CD4-positive, alpha-beta T cell treated with Interleukin-4 for 4 hours (primary cell): Measurements from ENCODE around the gene GRIK4.

Experiments
- DNase-seq: peaks from one replicate; pipeline ENCODE4 v3.0.0-alpha.2; 2020

The GRIK4 gene

DNA sequence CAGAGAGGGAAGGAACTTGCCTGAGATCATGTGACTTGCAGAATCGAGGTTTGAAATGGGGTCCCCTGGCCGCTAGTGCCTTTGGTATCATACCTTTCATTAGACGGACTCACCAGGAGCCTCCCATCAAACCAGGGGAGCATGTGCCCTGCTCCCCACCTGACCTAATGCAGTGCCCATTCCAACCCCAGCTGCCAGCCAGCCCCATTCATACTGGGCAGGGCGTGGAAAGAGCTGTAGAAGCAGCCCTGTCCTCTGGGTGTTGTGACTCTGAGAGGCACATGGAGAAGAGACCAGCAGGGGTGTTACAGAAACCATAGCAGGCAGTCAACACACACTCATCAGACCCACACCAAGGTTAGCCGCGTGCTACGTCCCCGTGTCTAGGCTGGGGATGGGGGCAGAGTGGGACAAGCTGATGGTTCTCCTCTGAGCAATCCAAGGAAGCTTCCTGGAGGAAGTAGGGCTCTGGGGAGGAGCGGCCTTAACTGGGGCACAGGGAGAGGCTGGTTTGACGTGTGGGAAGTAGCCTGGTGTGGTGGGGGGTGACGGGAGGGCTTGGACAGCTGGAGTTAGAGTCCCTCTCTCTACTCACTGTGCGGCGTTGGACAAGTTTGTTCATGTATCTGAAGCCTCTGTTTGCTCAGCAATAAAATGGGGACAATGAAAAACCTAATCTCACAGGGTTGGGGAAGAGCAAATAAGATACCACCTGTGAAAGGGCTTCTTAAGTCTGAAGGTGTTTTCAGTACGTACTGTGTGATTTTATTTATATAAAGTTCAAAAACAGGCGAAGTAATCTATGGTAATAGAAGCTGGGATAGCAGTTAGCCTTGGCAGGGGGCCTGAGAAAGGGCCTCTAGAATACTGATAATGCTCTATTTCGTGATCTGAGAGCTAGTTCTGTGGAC, 14.0 kb downstream of the GRIK4 start:
- no peak for DNase-seq

DNA sequence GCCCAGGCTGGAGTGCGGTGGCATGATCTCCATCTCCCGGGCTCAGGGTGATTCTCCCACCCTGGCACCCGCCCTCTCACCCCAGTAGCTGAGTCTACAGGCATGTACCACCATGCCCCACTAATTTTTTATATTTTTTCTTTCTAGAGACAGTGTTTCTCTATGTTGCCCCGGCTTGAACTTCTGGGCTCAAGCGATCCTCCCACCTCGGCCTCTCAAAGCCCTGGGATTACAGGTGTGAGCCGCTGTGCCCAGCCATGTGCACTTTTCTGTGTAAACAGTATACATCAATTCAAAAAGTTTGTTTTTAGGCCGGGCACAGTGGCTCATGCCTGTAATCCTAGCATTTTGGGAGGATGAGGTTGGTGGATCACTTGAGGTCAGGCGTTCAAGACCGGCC, 14.7 kb downstream of the GRIK4 start:
- DNase-seq = no peak

DNA sequence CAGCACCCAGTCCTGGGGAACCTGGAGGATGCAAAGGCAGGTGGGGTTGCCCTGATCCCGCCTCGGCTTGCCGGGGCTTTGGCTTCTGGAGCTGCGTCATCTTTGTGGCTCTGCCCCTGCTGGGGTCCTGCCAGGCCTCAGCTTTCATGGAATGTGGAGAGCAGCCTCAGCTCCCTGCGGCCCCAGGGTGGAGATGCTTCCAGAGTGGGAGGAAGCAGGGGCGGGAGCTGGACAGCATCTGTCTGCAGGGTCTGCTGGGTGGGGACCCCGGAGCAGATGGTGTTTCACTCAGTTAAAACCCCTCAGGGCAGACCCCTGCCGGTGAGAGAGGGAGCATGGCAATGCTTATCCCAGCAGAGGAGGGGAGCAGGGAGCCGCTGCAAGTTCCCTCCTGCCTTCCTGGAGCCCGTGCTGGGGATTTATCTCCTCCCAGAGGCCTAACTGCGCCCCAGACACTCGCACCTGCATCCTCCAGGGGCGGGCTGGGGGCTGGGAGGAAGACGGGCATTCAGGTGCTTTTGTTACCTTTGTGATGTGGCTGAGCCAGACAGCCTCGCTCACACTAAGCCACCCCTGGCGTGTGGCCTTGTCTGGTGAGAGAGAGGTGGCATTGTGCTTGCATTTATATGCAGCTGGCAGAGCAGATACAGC, 15.7 kb downstream of the GRIK4 start:
- no peak for DNase-seq

DNA sequence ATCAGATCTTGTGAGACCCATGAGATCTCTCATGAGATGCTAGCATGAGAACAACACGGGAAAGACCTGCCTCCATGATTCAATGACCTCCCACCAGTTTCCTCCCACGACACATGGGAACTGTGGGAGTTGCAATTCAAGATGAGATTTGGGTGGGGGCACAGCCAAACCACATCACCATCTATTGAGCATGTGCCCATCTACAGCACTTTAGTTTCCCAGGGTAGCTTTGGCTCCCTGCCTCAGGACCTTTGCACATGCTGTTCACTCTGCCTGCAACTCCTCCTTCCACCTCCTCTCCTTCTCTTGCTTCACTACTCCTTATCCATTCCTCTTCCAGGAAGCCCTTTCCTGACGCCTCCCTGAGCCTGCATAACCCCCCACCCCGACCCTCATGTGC, 17.2 kb downstream of the GRIK4 start:
- DNase-seq = no peak

DNA sequence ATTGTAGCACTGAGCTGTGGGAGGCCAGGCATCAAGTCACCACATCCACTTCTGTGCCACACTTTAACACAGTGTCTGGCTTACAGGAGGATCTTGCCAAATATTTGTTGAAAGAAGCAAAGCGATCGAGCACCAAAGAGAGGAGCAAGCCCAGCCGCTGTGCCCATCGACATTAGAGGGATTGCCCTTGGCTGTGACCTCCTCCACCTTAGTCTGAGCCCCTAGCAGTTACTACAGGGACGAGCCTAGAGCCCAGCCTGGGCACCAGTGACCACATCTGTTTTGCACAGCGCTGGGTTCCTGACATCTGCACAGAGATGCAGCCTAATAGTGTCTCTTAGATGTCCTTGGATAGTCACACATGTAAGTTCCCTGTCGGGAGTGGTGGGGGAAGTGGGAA, 17.7 kb downstream of the GRIK4 start:
- no peak for DNase-seq

DNA sequence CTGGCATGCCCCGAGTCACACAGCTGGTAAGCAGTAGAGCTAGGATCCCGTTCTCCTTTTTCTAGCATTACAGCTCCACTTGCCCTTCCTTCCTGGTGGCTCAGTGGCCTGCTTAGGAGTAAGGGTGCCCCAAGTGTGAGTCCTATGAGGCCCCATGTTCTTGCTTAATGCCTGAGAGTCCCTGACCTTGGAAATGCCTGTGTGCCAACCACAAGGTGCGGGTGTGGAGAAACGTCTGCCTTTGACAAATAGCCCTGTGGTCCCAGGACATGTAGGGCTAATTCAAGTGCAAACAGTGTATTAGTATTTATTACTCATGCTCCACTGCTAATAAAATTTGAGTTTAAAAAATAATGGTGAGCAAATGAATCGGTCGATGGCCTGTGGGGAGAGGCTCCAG, 18.4 kb downstream of the GRIK4 start:
- no peak for DNase-seq

DNA sequence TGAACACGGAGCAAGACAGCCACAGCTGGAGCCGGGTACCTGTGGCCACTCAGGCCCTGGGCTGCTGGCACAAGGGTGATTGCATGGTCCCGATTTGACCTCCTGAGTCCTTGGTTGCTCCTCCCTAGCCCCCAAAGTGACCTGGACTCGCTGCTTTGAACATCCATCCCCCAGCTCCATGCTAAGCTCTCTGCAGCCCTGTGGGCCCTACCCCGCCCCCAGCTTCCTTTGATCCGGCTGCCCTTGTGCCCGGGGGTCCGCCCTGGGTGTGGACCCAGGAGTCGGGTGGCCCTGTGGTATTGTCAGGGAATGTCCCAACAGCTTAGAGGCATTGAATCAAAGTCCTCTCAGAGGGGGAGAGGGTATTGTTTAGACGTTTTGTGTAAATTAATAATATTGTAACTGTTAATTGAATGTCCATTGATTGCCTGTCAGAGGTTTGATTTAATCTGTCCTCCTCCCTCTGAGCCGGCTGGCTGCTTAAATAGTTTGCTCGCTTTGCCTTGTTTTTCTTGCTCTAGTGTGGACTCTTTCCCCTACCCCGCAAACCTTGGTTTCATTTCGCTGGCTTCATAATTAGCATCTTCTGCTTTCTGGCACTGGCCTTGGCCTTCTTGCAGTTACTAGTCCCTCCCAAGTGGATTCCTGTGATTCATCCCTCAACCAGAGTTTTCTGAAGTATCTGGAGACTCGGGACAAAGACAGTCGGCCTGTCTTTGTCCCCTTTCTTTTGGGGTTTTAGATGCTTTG, 20.7 kb downstream of the GRIK4 start:
- no peak for DNase-seq

DNA sequence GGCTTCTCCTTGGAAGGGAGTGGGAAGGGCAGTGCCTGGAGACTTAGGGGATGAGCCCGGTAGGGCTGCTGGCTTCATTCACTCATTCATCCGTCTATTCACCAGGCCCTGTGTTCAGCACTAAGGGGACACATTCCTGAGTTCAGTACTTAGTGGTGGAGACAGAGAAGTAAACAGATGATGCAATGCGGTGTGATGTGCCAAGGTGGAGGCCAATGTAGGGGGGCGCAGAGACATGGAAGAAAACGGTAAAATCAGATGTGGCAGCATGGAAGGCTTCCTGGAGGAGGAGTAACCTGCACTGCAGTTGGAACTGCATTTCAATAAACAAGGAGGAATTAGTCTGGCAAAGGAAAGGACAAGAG, 21.3 kb downstream of the GRIK4 start:
- no peak for DNase-seq

DNA sequence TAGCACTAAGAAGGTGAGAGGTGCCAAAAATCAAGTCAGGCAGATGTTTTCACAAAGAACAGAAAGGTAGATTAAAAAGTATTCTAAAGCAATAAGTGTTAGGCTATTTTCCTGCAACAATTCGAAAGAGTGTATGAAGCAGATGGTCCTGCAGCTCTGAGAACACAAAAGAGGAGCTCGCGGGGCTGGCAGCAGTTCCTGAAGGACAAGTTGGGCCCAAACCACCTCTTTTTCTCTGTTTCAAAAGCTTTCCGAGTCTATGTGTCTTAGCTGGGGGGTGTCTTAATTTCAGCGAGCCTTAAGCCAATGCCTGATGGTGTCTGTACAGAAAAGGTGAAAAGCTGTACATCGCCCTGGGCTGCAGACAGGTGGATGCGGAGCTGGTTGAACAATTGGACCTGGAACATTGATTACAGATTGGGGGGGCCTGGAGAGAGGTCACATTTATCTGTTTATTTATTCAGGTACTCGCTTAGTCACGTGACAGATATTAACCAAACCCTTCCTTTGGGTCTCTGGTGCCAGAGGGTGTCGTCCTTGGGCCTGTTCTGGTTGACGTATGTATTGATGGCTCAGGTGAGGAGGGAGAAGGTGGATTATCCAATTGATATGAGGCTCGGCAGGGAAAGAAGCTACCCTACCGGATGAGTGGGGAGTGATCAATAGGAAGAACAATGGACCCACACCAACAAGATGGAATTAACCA, 24.7 kb downstream of the GRIK4 start:
- DNase-seq = no peak

DNA sequence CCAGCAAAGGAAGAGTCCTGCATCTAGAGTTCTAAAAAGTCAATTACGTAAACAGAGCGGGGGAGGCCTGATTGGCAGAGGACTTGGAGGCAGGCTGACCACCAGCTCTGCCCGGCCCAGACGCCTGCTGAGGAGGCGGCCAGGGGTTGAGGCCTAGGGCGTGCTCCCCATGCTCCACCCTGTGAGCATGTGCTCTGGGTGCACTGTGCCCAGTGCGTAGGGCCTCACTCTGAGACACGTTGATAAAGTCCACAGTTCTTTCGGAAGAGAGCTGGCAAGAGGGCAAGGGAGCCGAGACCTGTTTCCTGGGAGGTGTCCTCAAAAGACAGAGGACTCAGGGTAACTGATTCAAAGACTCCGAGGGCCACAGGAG, 25.2 kb downstream of the GRIK4 start:
- no peak for DNase-seq

DNA sequence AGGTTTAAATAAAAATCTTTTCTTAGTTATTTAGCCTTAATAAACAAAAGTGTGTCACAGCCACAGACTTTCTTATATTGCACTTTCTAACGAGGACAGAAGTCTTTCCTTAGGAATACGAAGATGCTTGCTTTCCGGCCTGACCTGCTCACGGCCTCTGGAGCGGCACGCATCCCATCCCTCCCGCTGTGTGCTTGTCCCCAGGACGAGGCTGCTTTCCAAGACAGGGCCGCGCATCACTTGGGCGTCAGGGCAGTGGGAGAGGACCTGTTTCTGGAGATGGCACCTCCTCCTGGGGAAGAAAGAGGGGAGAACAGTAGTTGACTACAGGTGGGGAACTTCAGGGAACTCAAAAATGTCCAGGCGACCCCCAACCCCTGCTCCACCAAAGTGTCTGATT, 26.4 kb downstream of the GRIK4 start:
- DNase-seq = no peak

DNA sequence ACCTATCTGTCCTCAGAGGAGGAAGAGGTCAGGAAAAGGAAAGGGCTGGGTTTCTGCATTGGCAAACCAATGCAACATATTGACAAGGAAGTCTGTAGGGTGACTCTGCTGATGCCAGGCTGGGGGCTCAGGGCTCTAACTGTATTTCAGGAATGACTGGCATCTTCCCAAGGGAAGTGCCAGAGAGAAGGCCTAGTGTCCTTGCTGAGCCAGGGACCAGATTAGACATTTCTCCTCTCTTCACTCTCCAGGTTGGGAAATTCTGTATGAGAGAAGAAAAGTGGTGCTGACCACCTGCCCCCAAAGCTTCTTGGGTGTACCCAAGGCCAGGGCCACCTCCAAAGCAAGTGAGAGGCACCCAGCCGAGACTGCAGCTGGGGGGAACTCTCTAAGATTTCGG, 27.2 kb downstream of the GRIK4 start:
- DNase-seq = no peak

DNA sequence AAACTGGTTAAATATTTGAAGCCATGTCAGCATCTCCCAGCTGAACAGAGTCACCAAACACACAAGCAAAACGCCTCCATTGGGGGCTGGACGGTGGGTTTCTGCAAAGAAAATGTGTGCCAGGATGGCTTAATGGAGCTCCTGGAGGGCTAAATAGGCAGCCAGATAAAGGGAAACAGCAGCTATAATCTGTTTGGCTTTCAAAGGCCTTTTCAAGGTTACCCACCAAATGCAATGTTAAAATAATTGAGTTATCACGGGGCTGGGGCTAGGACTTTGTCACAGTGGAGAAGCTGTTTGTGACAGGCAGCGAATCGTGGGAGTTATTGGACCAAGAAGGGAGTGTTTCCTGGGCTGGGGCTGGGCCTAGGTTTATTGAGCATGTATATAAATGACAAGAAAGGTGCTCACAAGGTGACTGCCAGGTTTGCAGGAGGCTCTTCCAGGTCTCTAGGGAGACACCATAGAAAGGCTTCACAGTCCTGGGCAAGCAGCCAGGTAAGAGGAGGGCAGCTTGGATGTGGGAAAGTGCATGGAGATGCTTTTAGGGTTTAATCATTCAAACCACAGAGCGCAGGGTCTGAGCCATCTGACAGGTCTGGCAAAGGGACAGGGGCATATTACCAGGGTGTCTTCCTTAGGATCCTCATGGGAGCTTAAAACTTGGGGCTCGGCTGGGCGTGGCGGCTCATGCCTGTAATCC, 28.3 kb downstream of the GRIK4 start:
- no peak for DNase-seq

DNA sequence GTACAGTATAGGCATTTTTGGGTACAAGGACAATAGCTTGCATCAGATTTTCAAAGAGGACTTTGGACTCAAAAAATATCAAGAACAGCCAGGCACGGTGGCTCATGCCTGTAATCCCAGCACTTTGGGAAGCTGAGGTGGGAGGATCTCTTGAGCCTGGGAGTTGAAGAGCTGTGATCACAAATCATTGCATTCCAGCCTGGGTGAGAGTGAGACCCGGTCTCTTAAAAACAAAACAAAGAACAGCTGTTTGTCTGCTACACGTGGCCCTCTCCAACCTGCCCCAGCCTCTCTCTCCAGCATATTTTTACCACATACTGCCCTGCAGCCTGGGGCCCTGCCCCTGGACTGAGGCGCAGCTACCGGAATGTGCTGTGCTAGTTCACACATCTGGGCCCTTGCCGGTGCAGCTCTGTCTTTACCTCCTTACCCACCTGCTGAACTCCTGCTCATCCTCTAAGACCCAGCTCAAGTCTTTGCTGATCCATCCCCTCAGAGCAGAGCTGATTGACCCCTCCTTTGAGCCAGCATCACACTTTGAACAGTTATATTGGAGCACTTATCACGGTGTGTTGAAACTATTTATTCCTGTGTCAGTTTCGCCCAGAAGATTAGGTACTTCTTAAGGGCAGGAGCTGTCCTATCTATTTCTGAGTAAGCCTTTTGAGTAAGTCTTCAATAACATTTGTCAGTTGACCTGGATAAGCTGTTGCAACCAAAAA, 29.4 kb downstream of the GRIK4 start:
- DNase-seq = no peak

DNA sequence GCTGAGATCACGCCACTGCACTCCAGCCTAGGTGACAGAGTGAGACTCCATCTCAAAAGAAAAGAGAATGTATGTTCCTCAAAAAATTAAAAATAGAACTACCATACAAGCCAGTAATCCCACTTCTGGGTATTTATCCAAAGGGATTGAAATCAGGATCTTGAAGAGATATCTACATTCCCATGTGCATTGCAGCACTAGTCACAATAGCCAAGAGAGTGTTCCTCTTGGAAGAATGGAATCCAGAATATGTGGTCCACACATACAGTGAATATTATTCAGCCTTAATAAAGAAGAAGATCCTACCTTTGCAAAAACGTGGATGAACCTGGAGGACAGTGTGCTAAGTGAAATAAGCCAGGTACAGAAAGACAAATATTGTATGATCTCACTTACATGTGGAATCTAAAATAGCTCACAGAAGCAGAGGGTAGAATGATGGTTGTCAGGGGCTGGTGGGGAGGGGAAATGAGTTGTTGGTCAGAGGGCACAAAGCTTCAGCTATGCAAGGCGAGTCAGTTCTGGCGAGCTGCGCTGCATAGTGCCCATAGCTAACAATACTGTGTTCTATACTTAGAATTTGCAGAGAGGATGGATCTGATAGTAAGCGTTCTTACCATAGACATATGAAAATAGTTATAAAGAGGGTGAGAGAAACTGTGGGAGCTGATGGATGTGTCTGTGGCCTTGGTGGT, 32.1 kb downstream of the GRIK4 start:
- no peak for DNase-seq

DNA sequence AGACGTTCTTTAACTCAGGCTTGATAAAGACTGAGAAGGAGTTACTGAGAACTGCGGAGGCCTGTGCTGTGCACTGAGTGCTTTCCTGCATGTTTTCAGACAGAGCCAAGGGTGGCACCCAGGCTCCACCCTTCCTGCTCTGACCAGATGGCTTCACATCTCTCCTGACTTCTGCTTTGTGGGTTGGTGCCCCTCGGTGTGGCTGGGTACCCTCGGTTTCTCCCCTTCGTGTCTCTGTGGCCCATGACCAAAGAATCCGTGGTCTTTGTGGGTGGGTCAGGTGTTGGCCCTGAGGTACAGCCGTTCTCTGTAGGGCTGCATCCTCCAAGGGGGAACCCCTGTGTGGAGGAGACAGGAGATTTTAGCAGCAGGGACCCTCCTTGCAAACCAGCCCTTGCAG, 34.3 kb downstream of the GRIK4 start:
- no peak for DNase-seq

DNA sequence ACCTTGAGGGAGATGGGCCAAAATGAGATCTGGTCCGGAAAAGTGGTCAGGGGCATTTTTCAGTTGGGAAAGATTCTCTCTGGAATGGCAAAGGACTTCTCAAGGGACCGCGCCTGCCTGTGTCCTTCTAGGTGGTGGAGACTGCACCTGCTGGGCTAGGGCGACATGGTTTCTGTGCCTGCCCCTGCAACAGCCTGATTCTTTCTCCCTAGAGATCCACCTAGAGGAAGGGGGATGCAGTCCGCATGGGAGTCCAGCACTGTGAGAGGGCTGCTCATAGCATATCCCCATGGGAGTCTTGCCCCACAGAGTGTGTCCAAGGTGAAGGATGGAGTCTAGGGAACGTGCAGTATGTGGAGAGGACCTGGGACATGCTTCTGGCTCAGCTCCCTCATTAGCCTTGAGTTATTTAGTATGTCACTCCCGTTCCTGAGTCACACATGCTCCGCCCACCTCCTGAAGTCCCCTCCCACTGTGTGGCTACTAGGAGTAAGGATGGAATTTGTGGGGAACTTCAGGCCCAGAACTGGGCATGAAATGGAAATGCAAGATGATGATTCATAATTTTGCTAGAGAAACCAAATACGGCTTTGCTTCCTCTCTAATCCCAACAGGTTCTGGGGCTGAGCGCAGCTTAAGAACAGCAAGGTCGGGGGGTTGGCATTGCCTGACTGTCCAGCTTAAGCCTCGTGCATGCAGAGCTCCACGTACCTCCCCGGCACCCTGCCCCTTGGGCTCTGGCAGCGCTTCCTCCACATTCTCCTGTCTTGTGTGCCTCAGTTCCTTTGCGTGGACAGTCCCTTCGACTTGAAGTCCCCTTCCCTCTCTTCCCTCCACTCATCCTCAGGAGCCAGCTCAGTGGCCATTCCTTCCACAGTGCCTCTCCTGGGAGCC, 35.0 kb downstream of the GRIK4 start:
- DNase-seq = no peak

DNA sequence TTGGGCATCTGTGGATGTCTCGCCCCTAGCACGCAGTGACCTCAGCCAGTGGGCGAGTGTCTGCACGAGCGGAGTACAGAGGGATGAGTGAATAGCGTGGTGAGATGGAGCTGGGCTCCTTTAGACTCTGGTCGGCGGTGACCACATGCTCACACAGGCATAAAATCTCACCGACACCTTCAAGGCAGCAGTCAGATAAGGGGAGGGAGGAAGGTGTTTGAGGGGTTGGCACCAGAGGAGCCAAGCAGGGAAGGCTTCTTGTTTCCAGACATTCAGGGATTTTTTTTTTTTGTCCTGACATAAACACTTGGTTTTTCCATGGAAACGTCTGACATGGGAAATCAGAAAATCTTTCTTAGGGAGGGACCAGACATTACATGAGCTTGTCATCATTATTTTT, 35.8 kb downstream of the GRIK4 start:
- no peak for DNase-seq

DNA sequence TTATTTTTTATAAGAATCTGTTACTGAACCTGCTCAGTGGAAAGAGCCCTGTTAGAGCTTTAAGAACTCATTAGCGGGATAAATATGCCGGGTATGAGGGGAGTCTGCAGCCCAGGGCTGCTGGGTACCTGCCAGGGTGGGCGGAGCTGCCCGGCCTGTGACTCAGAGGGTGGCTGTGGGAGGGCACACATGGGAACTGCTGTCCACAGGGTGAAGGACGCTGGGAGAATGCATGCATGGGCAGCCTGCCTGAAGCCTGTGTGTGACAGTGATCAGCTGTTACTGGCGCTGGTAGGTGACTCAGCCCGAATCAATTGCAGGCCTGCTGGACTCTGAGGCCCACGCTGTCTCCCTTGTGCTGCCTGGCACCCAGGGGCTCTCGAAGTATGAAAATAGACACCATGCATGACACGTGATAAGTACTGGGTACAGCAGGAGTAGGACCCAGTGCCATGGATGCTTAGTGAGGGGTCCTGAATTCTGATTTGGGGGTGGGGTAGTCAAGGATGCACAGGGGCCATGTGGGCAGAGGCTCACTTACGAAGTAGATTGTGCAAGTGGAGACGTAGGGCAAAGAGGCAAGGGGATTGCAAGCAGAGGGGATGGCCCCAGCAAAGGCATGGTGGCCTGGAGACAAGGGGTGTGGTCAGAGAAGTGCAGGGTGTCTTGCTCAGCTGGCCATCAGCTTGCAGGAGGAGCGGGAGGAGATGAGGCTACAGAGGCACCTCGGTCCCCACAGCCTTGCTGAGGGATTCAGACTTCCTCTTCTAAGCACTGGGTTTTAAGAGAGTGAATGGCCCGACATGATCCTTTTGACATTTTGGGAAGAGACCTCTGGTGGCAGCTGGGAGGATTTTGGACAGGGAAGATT, 36.5 kb downstream of the GRIK4 start:
- DNase-seq = no peak
